ENCODE data around the gene CPXM2. TPM values are rescaled to one million over a fixed set of nuclear protein-coding genes. Genes with fewer than 3 reads are reported as not detected.

CPXM2 gene
- total and polyA plus RNA-seq, 2 donors (not counting 1 experiment from before 2014, with no cell fraction given): 3.1 to 48.1 TPM

- Histone ChIP-seq H3K9me3 (ENCODE audit: control insufficient read depth, insufficient read depth, low read depth, low read length) (no peaks in the 10 kb centered on the region), H3K4me2 (ENCODE audit: extremely low read depth, insufficient read depth, low read length) (no peak overlapping the region), H3K27me3 (ENCODE audit: control insufficient read depth, insufficient read depth, low read length) (no peaks in the 10 kb centered on the region), H3K36me3 (ENCODE audit: control insufficient read depth, insufficient read depth, low read length) (no peaks in the 10 kb centered on the region), H3K4me3 (replicated peaks in 1 of 4; ENCODE audit: control extremely low read depth in 1 of 4, insufficient read depth in 1 of 4, low read depth in 3 of 4, low read length in 4 of 4) (no peak overlapping the region), H3K4me1 (ENCODE audit: control insufficient read depth, extremely low read depth, insufficient read depth, low read length) (no peaks in the 10 kb centered on the region), H2AFZ (ENCODE audit: low read length) (no peak overlapping the region), H3K9ac (ENCODE audit: insufficient read depth, low read length) (no peak overlapping the region), H3K27ac (ENCODE audit: insufficient read depth, low read length) (no peak overlapping the region), H3K79me2 (ENCODE audit: control insufficient read depth, insufficient read depth, low read length) (no peaks in the 10 kb centered on the region), H4K20me1 (ENCODE audit: control insufficient read depth, extremely low read depth, insufficient read depth, low read length) (no peaks in the 10 kb centered on the region)
- TF ChIP-seq EZH2 (IDR thresholded peaks at IDR 0.05; ENCODE audit: low read length, missing control alignments) (no peak), CTCF (conservative IDR thresholded peaks at IDR 0.05 in 1 of 2, IDR thresholded peaks at IDR 0.05 in 1 of 2; ENCODE audit: low read depth in 1 of 2, low read length in 2 of 2) (no peak)
- no peak for DNase-seq (ENCODE audit: low read depth in 2 of 2)
These were observed 44.8 kb upstream of the CPXM2 start for GRCh38 chr10:123936426-123936825.

- DNase-seq (ENCODE audit: low read depth in 2 of 2): no peak
- Histone ChIP-seq H3K27me3 (ENCODE audit: control insufficient read depth, insufficient read depth, low read length) (no peaks in the 10 kb centered on the region), H4K20me1 (ENCODE audit: control insufficient read depth, extremely low read depth, insufficient read depth, low read length) (no peaks in the 10 kb centered on the region), H3K4me1 (ENCODE audit: control insufficient read depth, extremely low read depth, insufficient read depth, low read length) (no peaks in the 10 kb centered on the region), H3K36me3 (ENCODE audit: control insufficient read depth, insufficient read depth, low read length) (no peaks in the 10 kb centered on the region), H3K9me3 (ENCODE audit: control insufficient read depth, insufficient read depth, low read depth, low read length) (no peaks in the 10 kb centered on the region), H2AFZ (ENCODE audit: low read length) (no peak overlapping the region), H3K79me2 (ENCODE audit: control insufficient read depth, insufficient read depth, low read length) (no peaks in the 10 kb centered on the region), H3K9ac (ENCODE audit: insufficient read depth, low read length) (no peak overlapping the region), H3K4me2 (ENCODE audit: extremely low read depth, insufficient read depth, low read length) (no peak overlapping the region), H3K4me3 (replicated peaks in 1 of 4; ENCODE audit: control extremely low read depth in 1 of 4, insufficient read depth in 1 of 4, low read depth in 3 of 4, low read length in 4 of 4) (no peak overlapping the region), H3K27ac (ENCODE audit: insufficient read depth, low read length) (no peak overlapping the region)
- TF ChIP-seq CTCF (conservative IDR thresholded peaks at IDR 0.05 in 1 of 2, IDR thresholded peaks at IDR 0.05 in 1 of 2; ENCODE audit: low read depth in 1 of 2, low read length in 2 of 2): no peak
- no peak for TF ChIP-seq EZH2 (IDR thresholded peaks at IDR 0.05; ENCODE audit: low read length, missing control alignments)
These were observed 44.1 kb upstream of the CPXM2 start for GRCh38 chr10:123935680-123936079.

- H3K36me3 ChIP-seq (ENCODE audit: control insufficient read depth, insufficient read depth, low read length): no peaks in the 10 kb centered on the region
- no peak overlapping the region for H3K9ac ChIP-seq (ENCODE audit: insufficient read depth, low read length)
- no peaks in the 10 kb centered on the region for H3K9me3 ChIP-seq (ENCODE audit: control insufficient read depth, insufficient read depth, low read depth, low read length)
- no peak for DNase-seq (ENCODE audit: low read depth in 2 of 2)
- no peaks in the 10 kb centered on the region for H3K27me3 ChIP-seq (ENCODE audit: control insufficient read depth, insufficient read depth, low read length)
- H4K20me1 ChIP-seq (ENCODE audit: control insufficient read depth, extremely low read depth, insufficient read depth, low read length): no peaks in the 10 kb centered on the region
- H3K4me3 ChIP-seq (replicated peaks in 1 of 4; ENCODE audit: control extremely low read depth in 1 of 4, insufficient read depth in 1 of 4, low read depth in 3 of 4, low read length in 4 of 4): no peak overlapping the region
- no peak overlapping the region for H2AFZ ChIP-seq (ENCODE audit: low read length)
- no peaks in the 10 kb centered on the region for H3K4me1 ChIP-seq (ENCODE audit: control insufficient read depth, extremely low read depth, insufficient read depth, low read length)
- H3K27ac ChIP-seq (ENCODE audit: insufficient read depth, low read length): no peak overlapping the region
- no peak overlapping the region for H3K4me2 ChIP-seq (ENCODE audit: extremely low read depth, insufficient read depth, low read length)
- H3K79me2 ChIP-seq (ENCODE audit: control insufficient read depth, insufficient read depth, low read length): no peaks in the 10 kb centered on the region
- no peak for TF ChIP-seq CTCF (conservative IDR thresholded peaks at IDR 0.05 in 1 of 2, IDR thresholded peaks at IDR 0.05 in 1 of 2; ENCODE audit: low read depth in 1 of 2, low read length in 2 of 2)
- TF ChIP-seq EZH2 (IDR thresholded peaks at IDR 0.05; ENCODE audit: low read length, missing control alignments): no peak
These were observed 43.2 kb upstream of the CPXM2 start for GRCh38 chr10:123934846-123935245.
